Upper lobe of left lung (tissue), 4 donors: ENCODE results near the gene GCSH.

Source experiments
- CTCF ChIP-seq, 6 experiments: fragments of 450-650 bp in 4 of 6; fragments of 200-600 bp in 2 of 6; sonication (generic) in 2 of 6; IDR thresholded peaks; one replicate each; pipeline ENCODE4 v1.5.1; 2016 to 2019; ENCODE audit warnings: antibody characterized with exemption in 6 of 6
- POLR2A ChIP-seq, 4 donors: fragments of 450-650 bp; IDR thresholded peaks; one replicate each; pipeline ENCODE4 v1.5.1; 2016 to 2017; ENCODE audit warnings: antibody characterized with exemption in 4 of 4, mild to moderate bottlenecking in 2 of 4

- TF ChIP-seq CTCF (IDR thresholded peaks at IDR 0.05): no peak
- no peak for TF ChIP-seq POLR2A (IDR thresholded peaks at IDR 0.05)
Measured at GRCh38 chr16:81107511-81107910, 11.3 kb upstream of the GCSH start.
